OCI-LY7 (cell line): ENCODE measurements around the gene PRR7. TPM values are rescaled to one million over a fixed set of nuclear protein-coding genes. Genes with fewer than 3 reads are reported as not detected.

Source experiments
- BruUV-seq: library from RNA; stranded (reverse); fragments of 400-500 nt; replicated peaks from 2 replicates; lab custom pipeline; 2021; lab: Mats Ljungman, UMichigan
- CTCF ChIA-PET: fragments of 300-600 bp; sonication (Branson Sonifier 250); formaldehyde crosslinking; loops from one replicate; lab custom pipeline; 2022; ENCODE audit warnings: antibody characterized with exemption; ENCODE audit not compliant: unreplicated experiment; lab: Charles Lee
- POLR2A ChIA-PET: fragments of 300-600 bp; sonication (Branson Sonifier 250); formaldehyde crosslinking; loops from one replicate; lab custom pipeline; 2022; ENCODE audit warnings: antibody characterized with exemption; lab: Charles Lee
- DNase-seq: peaks from one replicate; pipeline ENCODE4 v3.0.0-alpha.2; 2015; ENCODE audit warnings: low spot score
- H2AFZ ChIP-seq: fragments of 200-600 bp; sonication (generic), shearing (Covaris generic); 2 replicates; pipeline ENCODE4 v1.6.1; 2014; ENCODE audit warnings: mild to moderate bottlenecking, antibody characterized with exemption, low read length, moderate library complexity
- H3K27ac ChIP-seq: fragments of 200-600 bp; sonication (generic); 2 replicates; pipeline ENCODE4 v1.5.1; 2014; ENCODE audit warnings: mixed run types, low read depth, mild to moderate bottlenecking, moderate library complexity, low read length, inconsistent platforms; ENCODE audit not compliant: poor library complexity, severe bottlenecking
- H3K36me3 ChIP-seq: fragments of 200-600 bp; sonication (generic); 2 replicates; pipeline ENCODE4 v1.6.1; 2014; ENCODE audit warnings: mild to moderate bottlenecking, antibody characterized with exemption, low read length, moderate library complexity, mixed read lengths; ENCODE audit not compliant: insufficient read depth
- H3K4me1 ChIP-seq: fragments of 200-600 bp; sonication (generic); 2 replicates; pipeline ENCODE4 v1.5.1; 2014; ENCODE audit warnings: mild to moderate bottlenecking, low read length; ENCODE audit not compliant: insufficient read depth, poor library complexity, severe bottlenecking
- H3K4me2 ChIP-seq: fragments of 200-600 bp; sonication (generic); 2 replicates; pipeline ENCODE4 v1.6.1; 2014; ENCODE audit warnings: mild to moderate bottlenecking, low read length
- H3K4me3 ChIP-seq: fragments of 200-600 bp; sonication (generic); 2 replicates; pipeline ENCODE4 v1.5.1; 2014; ENCODE audit warnings: mild to moderate bottlenecking, low read depth, low read length; ENCODE audit not compliant: poor library complexity, severe bottlenecking
- H3K79me2 ChIP-seq: fragments of 200-600 bp; sonication (generic); 2 replicates; pipeline ENCODE4 v1.6.1; 2016; ENCODE audit warnings: low read depth, mild to moderate bottlenecking, low read length, moderate library complexity, mixed read lengths; ENCODE audit not compliant: insufficient read depth
- H3K9me2 ChIP-seq: fragments of 200-600 bp; sonication (generic); 2 replicates; pipeline ENCODE4 v1.6.1; 2016; ENCODE audit warnings: mild to moderate bottlenecking, low read length, mixed read lengths; ENCODE audit not compliant: insufficient read depth
- H3K9me3 ChIP-seq: fragments of 200-600 bp; sonication (generic); 2 replicates; pipeline ENCODE4 v1.6.1; 2014; ENCODE audit warnings: mild to moderate bottlenecking, mixed run types, low read length, mixed read lengths
- H4K20me1 ChIP-seq: fragments of 200-600 bp; sonication (generic); 2 replicates; pipeline ENCODE4 v1.6.1; 2014; ENCODE audit warnings: mild to moderate bottlenecking, antibody characterized with exemption, low read length, moderate library complexity, mixed read lengths; ENCODE audit not compliant: insufficient read depth
- CTCF ChIP-seq: fragments of 200-600 bp; sonication (generic); conservative IDR thresholded peaks from 2 replicates; pipeline ENCODE4 v1.5.1; 2014; ENCODE audit warnings: mild to moderate bottlenecking, antibody characterized with exemption, low read length, moderate library complexity, mixed read lengths
- EZH2phosphoT487 ChIP-seq: fragments of 200-600 bp; sonication (generic); IDR thresholded peaks from 2 replicates; pipeline ENCODE4 v1.6.1; 2018; ENCODE audit warnings: low read depth, borderline replicate concordance, mild to moderate bottlenecking, mixed run types, antibody characterized with exemption, low read length, moderate library complexity, mixed read lengths
- intact Hi-C: fragments of 100-400 bp; cut with micrococcal nuclease; formaldehyde crosslinking; loops from one replicate; pipeline ENCODE4 v1.10.0; 2022; ENCODE audit not compliant: unreplicated experiment
- total RNA-seq, 2 experiments: library from RNA; depleted of rRNA in 1 of 2; stranded (reverse); fragments of >200 nt in 1 of 2; shearing (Covaris generic) in 1 of 2; gene quantifications; 2 replicates each; pipeline ENCODE4 v1.2.3, GENCODE V29; 2014 to 2022

The PRR7 gene
- total RNA-seq, 2 experiments from 2014 or later, result 12.8 to 13.6 TPM

- no peak overlapping the region for H3K4me2 ChIP-seq
- H3K36me3 ChIP-seq, result no peaks in the 10 kb centered on the region
- no peaks in the 10 kb centered on the region for H4K20me1 ChIP-seq
- DNase-seq, result no peak
- no peaks in the 10 kb centered on the region for H3K79me2 ChIP-seq
- peaks cover 10% of the 10 kb centered on the region for H3K4me1 ChIP-seq
- no peak overlapping the region for H3K27ac ChIP-seq
- no peaks in the 10 kb centered on the region for H3K9me3 ChIP-seq
- TF ChIP-seq CTCF, result no peak
- ChIA-PET CTCF (no interaction called here), POLR2A (interaction anchor here (1.4 kb wide), 1 partner anchor 15 kb away, joined by 3 read pairs; no protein-coding TSS in a partner anchor)
- H3K9me2 ChIP-seq, result no peaks in the 10 kb centered on the region
- no TSS peak for BruUV-seq
- intact Hi-C loops, result no loop called here
- no peak overlapping the region for H2AFZ ChIP-seq
- no peak overlapping the region for H3K4me3 ChIP-seq
These were observed 23.3 kb downstream of the PRR7 start for GRCh38 chr5:177469750-177470525.

GRCh38 chr5:177470759-177471536, 24.3 kb downstream of the PRR7 start:
- Histone ChIP-seq H3K9me2 (no peaks in the 10 kb centered on the region), H2AFZ (no peak overlapping the region), H3K4me1 (peaks cover 10% of the 10 kb centered on the region), H4K20me1 (no peaks in the 10 kb centered on the region), H3K27ac (no peak overlapping the region), H3K4me3 (no peak overlapping the region), H3K4me2 (no peak overlapping the region), H3K79me2 (no peaks in the 10 kb centered on the region), H3K9me3 (no peaks in the 10 kb centered on the region), H3K36me3 (no peaks in the 10 kb centered on the region)
- no peak for DNase-seq
- no TSS peak for BruUV-seq
- CTCF ChIA-PET, result no interaction called here
- intact Hi-C loops, result no loop called here
- POLR2A ChIA-PET, result interaction anchor here (0.6 kb wide), 2 partner anchors 298 to 347 kb away, joined by 3 to 5 read pairs; no protein-coding TSS in a partner anchor
- TF ChIP-seq EZH2phosphoT487 (no peak), CTCF (no peak)
